B cell (primary cell): Measurements from ENCODE around the gene CSRP2.

Source experiments
- EZH2 ChIP-seq: IDR thresholded peaks from 2 replicates; pipeline ENCODE4 v1.6.1; 2012; ENCODE audit warnings: borderline replicate concordance, low read depth, mild to moderate bottlenecking, moderate library complexity, low read length; ENCODE audit not compliant: insufficient read depth, poor library complexity, severe bottlenecking
- TF ChIP-seq, protein P1 (sequence below): fragments of 200-600 bp; IDR thresholded peaks from one replicate; pipeline ENCODE4 v1.8.0; 2022; ENCODE audit warnings: antibody characterized with exemption, mild to moderate bottlenecking

DNA sequence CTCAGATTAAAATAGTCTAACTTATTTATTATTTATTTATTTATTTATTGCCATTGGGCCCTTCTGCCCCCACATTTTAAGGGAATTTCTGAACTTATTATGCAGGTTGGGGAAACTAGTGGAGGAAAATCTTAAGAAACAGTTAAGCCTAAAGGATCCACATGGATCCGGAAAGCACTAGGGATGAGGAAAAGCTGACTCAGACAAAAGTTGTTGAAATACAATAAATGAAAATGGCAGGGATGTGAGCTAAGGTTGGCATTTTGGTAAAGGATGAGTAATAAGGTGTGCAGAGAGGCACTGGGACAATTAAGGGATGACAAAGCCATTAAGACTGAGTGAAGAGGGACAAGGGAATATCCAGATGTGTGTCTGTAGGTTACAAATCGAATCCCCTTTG is 20.7 kb upstream of the CSRP2 start:
- no peak for TF ChIP-seq EZH2
- TF ChIP-seq, protein P1, sequence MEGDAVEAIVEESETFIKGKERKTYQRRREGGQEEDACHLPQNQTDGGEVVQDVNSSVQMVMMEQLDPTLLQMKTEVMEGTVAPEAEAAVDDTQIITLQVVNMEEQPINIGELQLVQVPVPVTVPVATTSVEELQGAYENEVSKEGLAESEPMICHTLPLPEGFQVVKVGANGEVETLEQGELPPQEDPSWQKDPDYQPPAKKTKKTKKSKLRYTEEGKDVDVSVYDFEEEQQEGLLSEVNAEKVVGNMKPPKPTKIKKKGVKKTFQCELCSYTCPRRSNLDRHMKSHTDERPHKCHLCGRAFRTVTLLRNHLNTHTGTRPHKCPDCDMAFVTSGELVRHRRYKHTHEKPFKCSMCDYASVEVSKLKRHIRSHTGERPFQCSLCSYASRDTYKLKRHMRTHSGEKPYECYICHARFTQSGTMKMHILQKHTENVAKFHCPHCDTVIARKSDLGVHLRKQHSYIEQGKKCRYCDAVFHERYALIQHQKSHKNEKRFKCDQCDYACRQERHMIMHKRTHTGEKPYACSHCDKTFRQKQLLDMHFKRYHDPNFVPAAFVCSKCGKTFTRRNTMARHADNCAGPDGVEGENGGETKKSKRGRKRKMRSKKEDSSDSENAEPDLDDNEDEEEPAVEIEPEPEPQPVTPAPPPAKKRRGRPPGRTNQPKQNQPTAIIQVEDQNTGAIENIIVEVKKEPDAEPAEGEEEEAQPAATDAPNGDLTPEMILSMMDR: no peak
